HG02623 (cell line): ENCODE data around the gene SPSB1.

Experiments
- ATAC-seq: cut with Tn5 transposase; IDR thresholded peaks from one replicate; pipeline ENCODE4 v1.9.1; 2021; ENCODE audit warnings: moderate library complexity; ENCODE audit not compliant: unreplicated experiment

SPSB1 gene

GRCh38 chr1:9340864-9341263, 48.2 kb downstream of the SPSB1 start:
- ATAC-seq: no peak

DNA sequence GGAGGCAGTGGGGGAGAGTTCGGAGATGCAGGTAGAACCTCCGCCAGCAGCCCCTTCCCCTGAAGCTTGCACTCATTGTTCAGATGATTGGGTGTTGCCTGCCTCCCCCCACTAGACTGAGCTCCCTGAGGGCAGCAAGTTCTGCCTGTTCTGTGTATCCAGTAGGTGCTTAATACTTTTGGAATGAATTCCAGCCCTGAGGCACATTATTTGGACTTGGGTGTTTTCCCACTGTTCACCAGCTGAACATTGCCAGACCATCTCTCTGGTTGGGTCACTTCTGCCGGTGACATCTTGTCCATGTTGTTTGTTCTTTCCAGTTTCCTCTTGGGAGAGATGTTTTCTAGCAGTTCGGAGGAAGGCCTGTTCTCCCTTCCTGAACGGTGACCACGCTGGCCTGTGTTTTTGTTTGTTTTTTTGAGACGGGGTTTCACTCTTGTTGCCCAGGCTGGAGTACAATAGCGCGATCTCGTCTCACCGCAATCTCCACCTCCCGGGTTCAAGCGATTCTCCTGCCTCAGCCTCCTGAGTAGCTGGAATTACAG, 48.7 kb downstream of the SPSB1 start:
- no peak for ATAC-seq

GRCh38 chr1:9343269-9343668, 50.6 kb downstream of the SPSB1 start:
- no peak for ATAC-seq

DNA sequence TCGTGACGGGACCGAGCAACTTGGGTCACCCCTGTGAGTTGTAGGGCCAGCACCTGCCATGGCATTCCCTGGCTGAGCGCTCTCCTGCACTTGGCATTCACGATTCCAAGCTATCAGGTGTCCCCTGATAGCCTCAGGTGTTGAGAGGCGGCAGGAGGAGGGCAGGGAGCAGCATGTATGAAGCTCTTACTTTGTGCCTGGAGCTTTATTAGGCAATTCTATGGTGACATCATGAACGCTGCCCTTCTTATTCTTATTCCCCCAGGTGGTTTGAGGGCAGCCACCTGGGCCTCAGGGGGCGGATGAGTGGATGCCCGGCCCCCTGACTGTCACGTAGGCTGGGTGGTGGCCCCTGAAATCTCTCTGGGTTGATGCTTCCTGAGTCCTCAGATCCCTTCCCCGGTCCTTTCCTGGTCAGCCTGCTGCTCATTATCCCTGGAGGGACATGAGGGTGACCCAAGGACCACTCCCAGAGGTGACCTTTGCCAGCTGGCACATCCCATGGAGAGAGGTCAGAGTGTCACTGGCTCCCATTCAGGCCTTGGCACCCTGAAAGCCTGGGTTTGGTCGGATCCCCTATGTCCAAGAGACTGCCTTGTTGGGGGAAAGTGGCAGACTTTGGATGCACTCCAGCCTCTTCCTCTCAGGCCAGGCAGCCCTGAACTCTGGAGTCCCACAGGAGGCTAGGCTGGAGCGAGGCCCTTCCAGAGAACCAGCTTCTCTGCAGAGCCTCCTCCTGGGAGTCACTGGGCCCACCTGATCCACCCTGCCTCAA, 51.9 kb downstream of the SPSB1 start:
- no peak for ATAC-seq

- ATAC-seq: no peak
These were observed 52.8 kb downstream of the SPSB1 start for GRCh38 chr1:9345471-9345870.

GRCh38 chr1:9345922-9346321, 53.2 kb downstream of the SPSB1 start:
- ATAC-seq: no peak

GRCh38 chr1:9346566-9346965, 53.9 kb downstream of the SPSB1 start:
- no peak for ATAC-seq

DNA sequence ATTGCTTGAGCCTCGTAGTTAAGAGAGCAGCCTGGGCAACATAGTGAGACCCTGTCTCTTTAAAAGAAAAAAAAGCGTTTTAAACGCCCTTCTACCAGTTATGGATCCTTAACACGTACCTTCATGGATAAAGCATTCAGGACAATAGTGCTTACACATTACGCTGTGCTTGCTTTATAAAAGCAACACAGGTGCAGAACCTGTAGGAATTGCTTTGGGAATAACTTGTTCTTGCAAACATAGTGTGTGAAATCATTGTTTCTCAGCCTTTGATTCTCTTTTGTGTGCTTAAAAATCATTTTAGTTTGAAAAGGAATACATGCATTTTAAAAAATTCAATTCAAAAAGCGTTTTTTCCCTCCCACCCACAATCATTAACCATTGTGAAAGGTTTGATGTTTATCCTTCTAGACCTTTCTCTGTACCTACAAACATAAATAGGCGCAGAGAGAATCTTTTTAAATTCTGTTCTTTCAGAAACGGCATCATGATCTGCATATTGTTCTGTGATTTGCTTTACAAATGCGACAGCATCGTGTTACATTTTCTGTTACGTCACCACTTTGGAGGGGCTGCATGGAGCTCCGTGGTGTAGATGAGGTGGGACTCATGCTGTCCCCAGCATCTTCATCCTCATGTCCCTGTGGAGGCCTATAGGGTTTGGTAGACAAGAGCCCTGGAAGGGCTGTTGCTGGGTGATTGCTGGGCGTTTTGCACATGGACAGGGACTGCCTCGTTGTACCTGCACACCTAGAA, 54.6 kb downstream of the SPSB1 start:
- ATAC-seq: no peak

- no peak for ATAC-seq
These were observed 56.7 kb downstream of the SPSB1 start for GRCh38 chr1:9349331-9349851.

DNA sequence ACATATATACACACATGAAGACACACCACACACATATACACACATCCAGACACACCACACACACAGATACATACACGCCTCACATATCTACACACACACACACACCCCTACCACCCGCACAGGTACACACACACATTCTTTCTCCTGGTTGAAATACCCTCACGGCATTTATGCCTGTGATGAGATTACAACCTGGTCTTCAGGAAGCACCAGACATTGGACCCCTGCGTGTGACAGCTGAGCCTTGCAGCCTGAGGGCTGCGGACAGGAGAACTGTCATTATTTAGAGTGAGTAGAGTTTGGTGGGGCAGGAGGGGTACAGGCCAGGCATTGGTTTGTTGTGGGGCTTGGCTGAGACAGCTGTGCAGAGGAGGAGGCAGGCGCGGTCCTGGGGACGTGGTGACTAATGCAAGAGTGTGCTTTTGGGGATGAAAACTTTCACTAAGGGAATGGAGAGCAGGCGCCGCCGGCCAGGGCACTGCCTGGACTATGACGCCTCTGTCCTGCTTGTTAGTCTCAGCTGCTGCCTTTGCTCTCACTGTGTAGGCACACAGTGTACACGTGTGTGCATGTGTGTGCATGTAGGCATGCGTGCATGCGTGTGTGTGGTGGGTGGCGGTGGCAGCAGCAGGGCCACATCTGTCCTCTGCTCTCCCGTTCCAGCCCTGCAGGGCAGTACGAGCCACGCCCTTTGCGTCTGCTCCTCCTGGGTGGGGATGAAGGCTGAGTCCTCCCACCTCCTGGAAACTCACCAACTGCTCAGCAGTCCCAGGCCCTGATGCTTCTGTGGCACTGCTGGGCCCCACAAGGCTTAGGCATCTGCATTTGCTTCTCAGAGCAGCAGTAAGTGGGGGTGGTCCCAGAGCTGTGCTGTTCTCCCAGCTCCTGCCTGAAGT, 57.6 kb downstream of the SPSB1 start:
- ATAC-seq: no peak

DNA sequence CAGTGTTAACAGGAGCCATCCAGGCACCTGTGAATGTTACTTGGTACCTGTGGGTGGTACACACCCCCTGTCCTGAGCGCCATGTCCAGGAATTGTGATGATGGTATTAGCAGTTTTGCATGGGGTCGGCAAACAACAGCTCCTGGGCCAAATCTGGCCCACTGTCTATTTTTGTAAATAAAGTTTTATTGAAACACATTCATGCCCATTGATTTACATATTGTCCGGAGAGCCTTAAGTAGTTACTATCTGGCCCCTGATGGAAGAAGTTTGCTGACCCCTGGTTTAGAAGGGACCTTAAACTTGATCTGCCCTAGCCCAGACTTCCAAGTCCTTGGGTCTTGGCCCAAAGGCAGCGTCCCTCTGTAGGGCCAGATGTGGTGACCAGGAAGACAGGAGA, 58.3 kb downstream of the SPSB1 start:
- no peak for ATAC-seq

- ATAC-seq: no peak
These were observed 59.1 kb downstream of the SPSB1 start for GRCh38 chr1:9351654-9352271.

DNA sequence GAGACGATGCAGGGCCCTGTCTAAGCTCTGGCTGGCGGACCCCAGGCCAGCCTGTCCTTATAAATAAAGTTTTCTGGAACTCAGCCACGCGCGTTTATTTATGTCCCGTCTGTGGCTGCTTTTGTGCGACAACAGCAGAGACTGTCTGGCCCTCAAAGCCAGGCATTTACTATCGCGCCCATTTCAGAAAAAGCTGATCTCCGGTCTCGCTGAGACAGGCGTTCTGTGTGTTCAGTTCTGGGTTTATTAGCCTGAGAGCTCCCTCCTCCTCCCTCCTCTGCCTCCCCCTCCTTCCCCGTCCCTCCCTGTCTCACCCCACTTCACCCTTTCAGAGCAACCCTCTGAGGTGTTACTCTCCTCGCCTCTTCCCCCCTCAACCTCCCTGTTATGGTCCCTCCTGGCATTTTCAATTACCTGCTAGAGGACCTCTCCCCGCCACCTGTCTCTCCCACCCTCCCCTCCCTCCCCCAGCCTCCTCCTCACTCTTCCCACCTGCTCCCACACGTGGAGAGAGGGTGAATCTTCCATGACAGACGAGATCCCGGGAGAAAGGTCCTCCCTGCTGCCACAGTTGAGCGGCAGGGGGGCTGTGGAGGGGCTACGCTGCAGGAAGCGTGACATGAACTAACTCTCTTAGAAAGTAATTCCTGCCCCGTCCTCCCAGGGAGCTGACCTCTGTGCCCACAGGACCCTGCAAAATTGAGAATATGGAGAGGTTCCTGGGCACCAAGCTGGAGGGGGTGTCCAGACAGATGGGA, 59.9 kb downstream of the SPSB1 start:
- ATAC-seq: no peak

- no peak for ATAC-seq
These were observed 62.8 kb downstream of the SPSB1 start for GRCh38 chr1:9355503-9355902.

DNA sequence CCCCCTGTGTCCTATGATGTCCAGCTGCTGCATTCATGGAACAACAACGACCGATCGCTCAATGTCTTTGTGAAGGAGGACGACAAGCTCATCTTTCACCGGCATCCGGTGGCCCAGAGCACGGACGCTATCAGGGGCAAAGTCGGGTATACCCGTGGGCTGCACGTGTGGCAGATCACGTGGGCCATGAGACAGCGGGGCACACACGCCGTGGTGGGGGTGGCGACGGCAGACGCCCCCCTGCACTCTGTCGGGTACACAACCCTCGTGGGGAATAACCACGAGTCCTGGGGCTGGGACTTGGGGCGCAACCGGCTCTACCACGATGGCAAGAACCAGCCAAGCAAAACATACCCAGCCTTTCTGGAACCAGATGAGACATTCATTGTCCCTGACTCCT, 63.3 kb downstream of the SPSB1 start:
- no peak for ATAC-seq

DNA sequence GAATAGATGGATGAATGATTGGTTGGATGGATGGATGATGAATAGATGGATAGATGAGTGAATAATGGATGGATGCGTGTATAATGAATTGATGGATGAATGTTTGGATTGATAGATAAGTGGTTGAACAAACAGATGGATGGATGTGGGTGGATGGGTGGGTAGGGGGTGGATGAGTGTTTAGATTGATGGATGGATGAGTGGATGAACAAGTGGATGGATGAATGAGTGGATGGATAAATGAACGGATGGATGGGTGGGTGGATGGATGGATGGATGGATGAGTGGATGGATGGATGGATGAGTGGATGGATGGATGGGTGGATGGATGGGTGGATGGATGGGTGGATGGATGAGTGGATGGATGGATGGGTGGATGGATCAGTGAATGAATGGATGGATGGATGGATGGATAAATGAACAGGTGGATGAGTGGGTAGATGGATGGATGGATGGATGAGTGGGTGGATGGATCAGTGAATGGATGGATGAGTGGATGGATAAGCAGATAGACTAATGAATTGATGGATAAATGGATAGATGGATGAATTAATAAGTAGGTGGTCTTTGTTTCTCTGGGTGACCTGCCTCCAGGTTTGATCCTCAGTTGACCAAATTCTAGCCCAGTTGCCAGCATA, 64.3 kb downstream of the SPSB1 start:
- ATAC-seq: no peak

GRCh38 chr1:9357958-9358357, 65.3 kb downstream of the SPSB1 start:
- no peak for ATAC-seq

DNA sequence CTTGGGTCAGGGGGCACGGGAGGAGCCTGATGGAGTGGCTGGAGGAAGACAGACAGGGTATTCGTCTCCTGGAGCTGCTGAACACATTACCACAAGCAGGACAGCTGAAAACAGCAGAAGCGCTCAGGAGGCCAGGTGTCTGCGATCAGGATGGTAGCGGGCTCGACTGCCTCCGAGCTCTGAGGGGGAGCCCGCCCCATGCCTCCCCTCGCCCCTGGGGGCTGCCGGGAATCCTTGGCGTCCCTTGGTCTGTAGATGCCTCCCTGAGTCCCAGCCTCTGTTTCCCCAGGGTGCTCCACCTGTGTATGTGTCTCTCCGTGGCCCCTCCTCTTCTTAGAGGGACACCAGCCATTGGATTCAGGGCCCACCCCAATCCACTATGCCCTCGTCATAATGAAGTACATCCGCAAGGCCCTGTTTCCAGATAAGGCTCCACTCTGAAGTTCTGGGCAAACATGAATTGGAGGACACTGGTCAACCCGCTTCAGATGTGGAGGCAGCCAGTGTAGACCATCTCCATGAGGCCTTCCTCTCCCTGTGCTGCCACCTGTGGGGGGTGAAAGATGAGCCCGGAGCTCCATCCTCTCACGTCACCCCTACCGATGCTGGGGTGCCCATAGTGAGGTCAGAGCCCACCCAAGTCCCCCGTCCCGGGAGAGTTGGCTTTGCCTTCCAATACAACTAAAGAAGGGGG, 67.8 kb downstream of the SPSB1 start:
- no peak for ATAC-seq
